Right renal pelvis (tissue), 4 donors: ENCODE measurements around the gene SOS1. TPM values are rescaled to one million over a fixed set of nuclear protein-coding genes. Genes with fewer than 3 reads are reported as not detected.
A peak's percentile ranks its signal among the peaks of the same experiment; 100 is the strongest.
"Not testable (repeated sequence)": the region's sequence is repeated elsewhere in the genome, so short reads cannot be mapped to it uniquely, and the experiment has no call there.

ENCODE experiments used
- DNase-seq, 4 donors: peaks; one replicate each; pipeline ENCODE4 v3.0.0-alpha.2; 2013; ENCODE audit warnings: low read depth in 4 of 4, low spot score in 3 of 4, missing footprints in 1 of 4
- polyA plus RNA-seq, 4 donors: library from polyadenylated mRNA; unstranded; fragments of 120-200 nt; gene quantifications; one replicate each; pipeline ENCODE4 v1.2.1, GENCODE V29; 2013; ENCODE audit not compliant: insufficient read length in 4 of 4

The SOS1 gene
- polyA plus RNA-seq: 10 to 100 TPM; 40.7 to 59.2 (median 49.7) TPM

DNA sequence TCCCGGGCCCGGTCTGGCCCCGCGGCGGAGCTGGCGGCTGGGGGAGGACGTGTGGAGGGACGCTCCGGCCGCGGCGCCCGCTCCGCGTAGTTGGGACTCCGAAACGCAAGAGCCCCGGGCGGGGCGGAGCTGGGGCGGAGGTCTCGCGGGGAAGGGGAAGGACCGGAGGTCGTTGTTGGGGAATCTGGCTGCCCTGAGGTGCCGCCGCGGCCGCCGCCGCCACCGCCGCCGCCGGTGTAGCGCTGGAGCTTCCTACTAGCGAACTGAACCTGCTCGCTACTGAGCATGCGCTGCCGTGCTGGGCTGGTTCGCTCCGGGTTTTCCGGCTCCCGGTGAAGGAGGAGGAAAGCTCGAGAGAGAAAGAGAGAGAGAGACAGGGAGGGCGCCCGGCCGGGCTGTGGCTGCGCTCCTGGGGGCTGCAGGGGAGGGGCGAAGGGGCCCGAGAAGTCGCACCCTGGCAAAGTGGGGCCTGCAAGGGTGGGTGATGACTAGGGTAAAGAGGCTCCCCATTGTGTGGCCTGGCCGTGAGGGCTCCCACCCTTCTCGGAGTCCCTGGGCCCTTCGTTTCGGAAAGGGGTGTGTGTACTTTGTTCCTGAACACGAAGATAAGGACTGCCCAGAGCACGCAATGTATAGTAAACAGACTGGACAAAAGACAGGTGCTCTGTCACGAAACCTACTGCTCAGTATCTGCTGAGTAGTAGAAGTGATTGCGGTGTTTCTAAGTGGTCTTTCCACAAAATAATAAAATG is at the start of gene SOS1:
Gene SOS1 (minus strand): TSS at position 281 of the 752 bp plus-strand sequence. CDS start 629 bp downstream, outside the sequence.
- DNase-seq: peak; percentile 90 to 94 (median 92)

DNA sequence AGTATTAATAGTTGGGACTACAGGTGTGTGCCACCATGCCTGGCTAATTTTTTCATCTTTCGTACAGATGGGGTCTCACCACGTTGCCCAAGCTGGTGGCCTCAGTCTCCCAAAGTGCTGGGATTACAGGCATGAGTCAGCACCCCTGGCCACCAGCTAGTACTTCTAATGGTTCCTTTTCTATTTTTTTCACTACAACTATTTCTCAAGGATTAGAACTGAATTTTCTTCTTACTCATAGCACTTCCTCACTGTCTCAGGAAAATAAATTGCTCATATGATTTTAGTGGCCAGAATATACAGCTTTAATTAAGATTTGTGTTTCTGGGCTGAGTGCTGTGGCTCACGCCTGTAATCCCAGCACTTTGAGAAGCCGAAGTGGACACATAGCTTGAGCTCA is 43.2 kb upstream of the SOS1 start:
- DNase-seq: no peak

DNA sequence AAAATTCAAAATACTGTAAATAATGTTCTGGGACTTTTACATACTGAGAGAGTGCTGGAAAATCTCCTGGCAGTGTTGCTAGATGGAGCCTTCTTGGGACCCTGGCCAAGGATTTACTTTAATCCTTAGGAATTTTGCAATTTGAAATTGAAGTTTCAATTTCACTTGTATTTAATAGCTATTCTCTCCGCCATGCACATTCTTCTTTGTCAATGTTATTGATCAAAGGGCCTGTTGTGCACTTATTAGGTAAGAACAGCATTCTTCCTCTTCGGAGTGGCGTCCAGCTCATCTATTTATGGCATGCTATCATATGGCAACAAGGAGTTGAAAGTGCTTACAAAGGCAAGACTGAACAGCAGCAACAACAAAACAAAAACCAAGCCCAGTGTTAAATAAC is 40.1 kb upstream of the SOS1 start:
- no peak for DNase-seq

DNA sequence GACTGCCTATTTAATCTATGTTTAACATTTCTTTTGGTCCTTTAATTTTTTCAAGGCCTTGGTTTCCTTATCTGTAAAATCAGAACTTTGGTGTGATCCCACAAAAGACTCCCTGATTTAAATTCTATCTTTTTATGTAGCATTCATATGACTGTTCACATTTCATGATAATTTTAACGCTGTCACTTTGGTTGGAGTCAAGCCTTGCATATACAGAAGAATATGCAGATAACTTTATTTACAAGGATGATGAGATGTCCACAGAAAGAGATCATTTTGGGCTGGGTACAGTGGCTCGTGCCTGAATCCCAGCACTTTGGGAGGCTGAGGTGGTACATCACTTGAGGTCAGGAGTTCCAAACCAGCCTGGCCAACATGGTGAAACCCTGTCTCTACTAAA is 38.4 kb upstream of the SOS1 start:
- DNase-seq: no peak

DNA sequence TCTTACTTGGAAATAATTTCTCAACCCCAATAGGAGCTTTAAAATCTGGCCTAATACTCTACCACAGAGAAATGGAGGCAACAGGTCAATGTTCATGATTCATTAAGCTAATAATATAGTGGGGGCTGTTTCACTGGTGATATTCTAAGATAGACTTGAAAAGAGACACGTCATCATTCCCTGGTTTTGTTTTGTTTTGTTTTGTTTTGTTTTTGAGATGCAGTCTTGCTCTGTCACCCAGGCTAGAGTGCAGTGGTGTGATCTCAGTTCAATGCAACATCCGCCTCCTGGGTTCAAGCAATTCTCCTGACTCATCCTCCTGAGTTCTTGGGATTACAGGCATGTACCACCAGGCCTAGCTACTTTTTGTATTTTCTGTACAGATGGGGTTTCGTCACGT is 37.5 kb upstream of the SOS1 start:
- no peak for DNase-seq

DNA sequence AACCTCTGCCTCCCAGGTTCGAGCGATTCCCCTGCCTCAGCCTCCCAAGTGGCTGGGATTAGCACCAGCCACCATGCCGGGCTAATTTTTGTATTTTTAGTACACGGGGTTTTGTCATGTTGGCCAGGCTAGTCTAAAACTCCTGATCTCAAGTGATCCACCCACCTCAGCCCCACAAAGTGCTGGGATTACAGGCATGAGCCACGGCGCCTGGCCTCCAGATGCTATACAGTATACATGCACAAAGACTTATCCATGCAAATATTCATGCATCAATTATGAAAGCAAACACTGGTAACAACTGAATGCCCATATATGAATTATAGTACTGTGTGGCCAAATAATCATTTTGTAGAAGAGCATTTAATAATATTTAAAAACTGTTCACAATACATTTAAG is 36.0 kb upstream of the SOS1 start:
- no peak for DNase-seq

DNA sequence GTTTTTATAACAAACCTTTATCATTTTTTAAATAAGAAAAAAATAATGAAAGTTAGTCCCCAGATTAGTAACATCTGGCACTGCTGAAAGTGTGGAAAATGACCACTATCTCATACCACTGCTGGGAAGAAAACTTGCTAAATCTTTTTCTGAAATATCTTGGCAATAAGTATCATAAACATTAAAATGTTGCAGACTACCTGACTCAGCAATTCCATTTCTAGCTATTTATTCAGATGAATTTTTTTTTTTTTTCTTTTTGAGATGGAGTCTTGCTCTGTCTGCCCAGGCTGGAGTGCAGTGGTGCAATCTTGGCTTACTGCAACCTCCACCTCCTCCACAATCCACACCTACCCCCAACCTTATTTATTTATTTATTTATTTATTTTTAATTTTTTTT is 35.3 kb upstream of the SOS1 start:
- DNase-seq: no peak

DNA sequence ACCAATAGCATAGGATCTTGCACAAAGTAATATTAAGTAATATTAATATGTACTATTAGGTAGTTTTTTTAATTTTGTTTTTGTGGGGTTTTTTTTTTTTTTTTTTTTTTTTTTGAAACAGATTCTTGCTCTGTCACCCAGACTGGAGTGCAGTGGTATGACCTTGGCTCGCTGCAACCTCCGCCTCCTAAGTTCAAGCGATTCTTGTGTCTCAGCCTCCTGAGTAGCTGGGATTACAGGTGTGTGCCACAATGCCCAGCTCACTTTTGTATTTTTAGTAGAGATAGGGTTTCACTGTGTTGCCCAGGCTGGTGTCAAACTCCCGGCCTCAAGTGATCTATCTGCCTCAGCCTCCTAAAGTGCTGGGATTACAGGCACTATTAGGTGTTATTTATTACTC is 34.7 kb upstream of the SOS1 start:
- not testable (repeated sequence) for DNase-seq

DNA sequence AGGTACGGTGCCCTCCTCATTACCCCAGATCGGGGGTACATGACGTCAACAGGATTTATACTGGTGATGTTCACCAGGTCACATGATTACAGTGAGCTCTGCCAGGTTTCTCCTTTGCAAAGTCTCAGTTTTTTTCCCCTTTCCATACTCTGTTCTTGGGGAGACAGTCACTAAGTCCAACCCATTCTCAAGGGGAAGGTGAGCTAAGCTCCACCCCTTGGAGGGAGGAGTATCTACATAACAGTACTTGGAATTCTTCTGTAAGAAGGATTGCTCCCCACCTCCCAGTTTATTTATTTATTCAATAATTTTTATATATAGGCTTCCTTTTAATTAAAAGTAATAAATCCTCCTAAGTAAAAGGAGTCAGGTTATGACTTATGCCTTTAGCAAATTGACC is 34.1 kb upstream of the SOS1 start:
- DNase-seq: no peak

DNA sequence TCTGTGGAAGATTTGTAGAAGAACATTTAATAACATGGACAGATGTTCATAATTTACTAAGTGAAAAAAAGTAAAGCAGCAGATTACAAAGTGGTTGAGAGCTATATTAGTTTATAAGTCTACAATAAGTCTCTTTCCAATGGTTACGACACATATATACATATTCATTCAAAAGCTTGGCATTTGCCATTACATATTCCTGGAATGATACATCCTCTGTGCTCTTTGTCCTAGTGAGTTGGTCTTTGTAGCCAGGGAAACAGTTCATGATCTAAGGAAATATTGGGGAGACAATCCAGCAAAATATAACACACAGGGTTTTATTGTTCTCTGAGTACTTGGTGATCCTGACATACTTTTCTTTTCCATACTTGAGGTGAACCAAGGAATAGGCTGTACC is 32.5 kb upstream of the SOS1 start:
- DNase-seq: no peak

DNA sequence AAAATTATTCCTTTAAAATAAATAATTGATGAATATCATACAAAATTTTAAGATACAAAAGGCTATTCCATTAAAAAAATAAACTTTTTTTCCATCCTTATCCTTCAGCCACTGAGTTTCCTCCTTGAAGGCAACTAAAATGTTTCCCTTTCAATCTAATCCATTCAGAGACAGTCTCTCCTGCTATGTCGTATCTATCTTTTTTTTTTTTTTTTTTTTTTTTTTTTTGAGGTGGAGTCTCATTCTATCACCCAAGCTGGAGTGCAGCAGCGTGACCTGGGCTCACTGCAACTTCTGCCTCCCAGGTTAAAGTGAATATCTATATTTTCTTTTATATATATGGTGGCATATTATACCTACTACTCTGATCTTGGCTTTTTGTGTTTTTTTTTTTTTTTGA is 31.7 kb upstream of the SOS1 start:
- no peak for DNase-seq

DNA sequence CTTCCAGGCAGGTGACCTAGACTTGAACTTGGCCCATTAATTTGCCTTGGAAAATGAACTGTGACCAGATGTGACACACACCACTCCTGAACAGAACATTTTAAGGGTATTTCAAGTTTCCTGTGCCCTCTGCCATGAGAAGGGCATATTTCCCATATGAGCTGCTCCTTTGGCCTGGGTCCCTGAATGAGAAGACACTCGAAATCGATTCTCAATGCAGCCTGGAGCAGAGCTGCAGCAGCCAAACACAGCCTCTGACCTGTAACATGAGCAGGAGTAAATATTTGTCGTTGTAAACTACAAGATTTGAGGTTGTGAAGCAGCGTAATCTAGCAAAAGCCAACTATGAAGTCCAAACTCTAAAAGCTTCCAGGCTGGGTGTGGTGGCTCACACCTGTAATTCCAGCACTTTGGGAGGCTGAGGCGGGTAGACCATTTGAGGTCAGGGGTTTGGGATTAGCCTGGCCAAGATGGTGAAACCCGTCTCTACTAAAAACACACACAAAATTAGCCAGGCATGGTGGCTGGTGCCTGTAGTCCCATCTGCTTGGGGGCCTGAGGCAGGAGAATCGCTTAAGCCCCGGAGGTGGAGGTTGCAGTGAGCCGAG is 30.1 kb upstream of the SOS1 start:
- no peak for DNase-seq

DNA sequence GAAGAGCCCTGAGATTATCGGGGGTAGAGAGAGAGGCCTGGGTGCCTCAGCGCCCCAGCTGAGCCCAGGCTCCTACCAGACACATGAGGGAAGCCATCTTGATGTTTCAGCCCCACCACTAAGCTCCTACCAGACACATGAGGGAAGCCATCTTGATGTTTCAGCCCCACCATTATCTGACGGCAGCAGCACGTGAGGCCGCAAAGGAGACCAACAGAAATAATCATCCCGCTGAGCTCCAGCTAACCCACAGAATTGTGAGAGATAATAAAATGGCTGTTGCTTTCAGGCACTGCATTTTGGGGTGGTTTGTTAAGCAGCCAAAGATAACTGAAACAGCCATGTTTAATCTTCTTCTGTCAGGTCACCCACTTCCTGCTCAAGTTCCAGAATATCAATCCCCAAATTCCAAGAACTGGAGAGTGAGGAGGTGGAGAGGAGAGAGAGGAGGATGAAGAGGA is 29.3 kb upstream of the SOS1 start:
- no peak for DNase-seq

DNA sequence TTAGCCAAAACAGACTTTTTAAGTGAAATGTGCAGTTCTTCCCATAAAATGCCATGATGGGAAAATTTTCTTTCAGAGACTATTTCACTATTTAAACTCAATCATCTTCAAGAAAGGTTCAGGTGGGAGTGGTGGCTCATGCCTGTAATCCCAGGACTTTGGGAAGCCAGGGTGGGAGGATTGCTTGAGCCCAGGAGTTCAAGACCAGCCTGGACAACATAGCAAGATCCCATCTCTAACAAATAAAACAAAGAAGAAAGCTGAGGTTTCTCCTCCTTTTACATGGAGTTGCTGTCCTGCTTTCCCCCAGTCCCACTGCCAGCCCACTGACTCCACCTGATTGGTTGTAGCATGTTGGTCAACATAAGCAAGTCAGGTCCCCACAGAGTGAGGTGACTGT is 25.8 kb upstream of the SOS1 start:
- no peak for DNase-seq

DNA sequence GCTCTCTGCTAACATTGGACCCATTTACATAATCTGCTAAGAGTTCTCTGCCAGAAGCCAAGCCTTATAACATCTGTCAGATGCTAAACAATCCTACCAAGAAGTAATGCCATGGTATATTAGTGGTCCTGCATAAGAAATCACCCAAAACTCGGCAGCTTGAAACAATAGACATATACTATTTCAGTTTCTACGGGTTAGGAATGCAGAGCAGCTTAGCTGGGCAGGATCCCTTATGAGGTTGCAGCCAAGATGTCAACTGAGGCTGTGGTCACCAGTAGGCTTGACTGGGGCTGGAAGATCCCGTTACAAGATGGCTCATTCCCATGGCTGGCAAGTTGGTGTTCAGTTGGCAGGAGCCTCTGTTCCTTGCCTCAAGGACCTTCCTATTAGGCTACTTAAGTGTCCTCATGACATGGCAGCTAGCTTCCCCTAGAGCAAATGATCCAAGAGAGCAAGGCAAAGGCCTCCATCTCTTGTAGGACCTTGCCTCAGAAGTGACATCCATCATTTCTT is 25.1 kb upstream of the SOS1 start:
- DNase-seq: no peak

DNA sequence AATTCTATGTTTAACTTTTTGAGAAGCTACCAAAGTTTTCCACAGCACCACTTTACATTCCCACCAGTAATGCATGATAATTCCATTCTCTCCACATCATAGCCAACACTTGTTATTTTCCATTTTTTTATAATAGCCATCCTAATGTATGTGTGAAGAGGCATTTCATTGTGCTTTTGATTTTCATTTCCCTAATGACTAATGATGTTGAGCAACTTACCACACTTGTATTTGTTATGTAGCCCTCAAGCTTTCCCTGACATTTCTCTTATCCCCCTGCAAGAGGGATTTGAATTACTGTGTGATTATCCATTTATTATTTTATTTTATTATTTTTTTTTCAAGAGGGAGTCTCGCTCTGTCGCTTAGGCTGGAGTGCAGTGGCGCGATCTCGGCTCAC is 23.6 kb upstream of the SOS1 start:
- no peak for DNase-seq

DNA sequence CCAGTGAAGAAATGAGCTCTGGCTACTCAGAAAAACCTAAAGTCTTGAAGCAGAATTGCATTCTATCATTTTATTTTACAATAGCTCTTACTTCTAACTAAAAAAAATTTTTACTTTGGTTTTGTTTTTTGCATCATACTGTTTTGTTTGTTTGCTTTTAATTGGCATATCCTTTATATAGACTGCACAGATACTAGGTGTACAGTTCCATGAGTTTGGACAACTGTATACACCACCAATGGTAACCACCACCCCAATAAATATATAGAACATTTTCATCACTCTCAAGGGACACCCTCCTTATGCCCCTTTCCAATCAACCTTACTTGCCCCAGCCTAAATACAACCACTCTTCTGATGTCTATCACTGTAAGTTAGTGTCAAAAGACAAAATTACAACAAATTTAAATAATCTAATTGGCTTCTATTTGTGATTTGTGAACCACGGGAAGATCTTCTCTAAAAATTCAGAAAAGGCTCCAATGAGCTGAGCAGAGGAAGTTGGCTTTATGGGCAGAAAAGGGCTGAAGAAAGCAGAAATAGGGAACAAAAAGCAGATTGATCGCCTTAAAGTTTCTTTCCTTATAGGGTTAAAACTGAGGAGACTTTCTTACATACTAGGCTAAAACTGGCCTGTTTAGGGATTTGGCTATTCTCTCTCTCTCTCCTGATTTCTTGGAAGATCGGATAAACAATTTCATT is 22.2 kb upstream of the SOS1 start:
- DNase-seq: no peak

DNA sequence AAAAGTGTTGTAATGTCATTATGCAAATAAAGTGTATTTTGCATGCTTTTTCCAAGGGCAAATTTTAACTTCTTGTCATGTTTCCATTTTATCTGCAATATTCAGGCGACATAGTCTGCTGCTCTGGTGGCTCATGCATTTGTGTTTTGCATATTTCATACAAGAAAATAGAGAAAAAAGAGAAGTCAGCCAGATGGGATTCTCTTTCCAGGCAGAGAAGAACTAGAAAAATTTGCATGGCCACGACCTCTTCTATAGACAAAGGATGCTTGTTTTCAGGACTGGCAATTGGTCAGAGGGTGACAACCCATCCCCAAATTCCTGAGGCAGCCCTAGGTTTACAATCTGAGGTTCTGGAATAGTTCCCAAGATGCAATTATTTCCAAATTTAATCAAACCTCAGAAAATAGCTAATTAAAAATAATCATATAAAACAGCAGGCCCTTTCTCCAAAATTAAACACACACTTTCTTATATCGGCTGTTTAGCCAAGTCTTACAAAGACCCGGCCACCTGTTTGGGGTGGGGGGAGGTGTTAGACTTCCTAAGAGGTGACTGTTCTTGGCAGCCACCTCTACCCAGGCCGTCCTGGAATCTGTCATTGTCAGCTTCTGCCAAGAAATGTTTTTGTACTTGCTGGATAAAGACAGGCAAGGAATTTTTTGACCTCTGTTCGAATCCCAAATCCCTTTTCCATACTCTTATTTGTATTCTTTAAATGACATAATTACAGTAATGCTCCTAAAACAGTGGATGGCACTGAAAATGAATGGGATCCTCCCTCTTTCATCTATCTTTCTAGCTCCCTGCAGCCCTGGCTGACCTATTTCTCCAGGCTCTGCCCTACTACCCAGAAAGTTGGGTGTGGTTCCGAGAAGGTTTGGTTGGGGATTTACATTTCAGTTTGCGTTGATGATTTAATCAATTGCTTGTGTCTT is 20.8 kb upstream of the SOS1 start:
- no peak for DNase-seq

DNA sequence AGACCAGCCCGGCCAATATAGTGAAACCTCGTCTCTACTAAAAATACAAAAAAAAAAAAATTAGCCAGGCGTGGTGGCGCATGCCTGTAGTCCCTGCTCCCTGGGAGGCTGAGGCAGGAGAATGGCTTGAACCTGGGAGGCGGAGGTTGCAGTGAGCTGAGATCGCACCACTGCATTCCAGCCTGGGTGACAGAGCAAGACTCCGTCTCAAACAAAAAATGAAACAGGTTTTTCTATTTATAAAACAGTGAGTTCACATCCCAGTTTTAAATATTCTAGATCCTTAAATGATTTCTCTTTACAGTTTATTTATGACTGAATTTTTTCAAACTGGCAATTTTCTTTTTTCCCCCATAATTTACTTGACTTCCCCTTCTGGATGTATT is 20.1 kb upstream of the SOS1 start:
- DNase-seq: not testable (repeated sequence)

DNA sequence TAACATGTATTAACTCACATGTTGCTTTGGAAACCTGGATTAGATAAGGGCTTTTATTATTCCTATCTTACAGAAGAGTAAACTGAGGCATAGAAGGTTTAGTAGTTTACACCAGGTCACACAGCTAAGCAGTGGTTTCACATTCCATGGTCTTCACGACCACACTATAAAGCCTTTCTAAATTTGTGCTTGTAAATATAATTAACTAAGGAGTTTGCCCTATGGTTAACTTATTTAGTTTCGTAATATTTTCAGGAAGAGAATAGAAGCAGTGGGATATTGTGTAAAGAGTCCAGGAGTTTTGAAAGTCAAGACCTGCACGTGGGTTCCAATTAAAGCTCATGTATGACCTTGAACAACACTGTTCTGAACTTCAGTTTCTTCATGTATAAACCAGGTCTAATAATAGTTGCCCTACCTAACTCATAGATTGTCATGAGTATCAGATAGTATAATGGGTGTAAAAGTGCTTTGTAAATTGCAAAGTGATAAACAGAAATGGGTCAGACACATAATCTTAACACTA is 19.5 kb upstream of the SOS1 start:
- DNase-seq: no peak
